ENCODE measurements around the gene SLC25A44.

The SLC25A44 gene

GRCh38 chr1:156220226-156220625 lies 26.3 kb downstream of the SLC25A44 start:
- no peak for DNase-seq (ENCODE audit: low read depth)
- H3K4me3 ChIP-seq (replicated peaks; ENCODE audit: low read depth, low read length), result no peak overlapping the region
- no peak for TF ChIP-seq CTCF (IDR thresholded peaks at IDR 0.05; ENCODE audit: low read length, missing control alignments)

DNA sequence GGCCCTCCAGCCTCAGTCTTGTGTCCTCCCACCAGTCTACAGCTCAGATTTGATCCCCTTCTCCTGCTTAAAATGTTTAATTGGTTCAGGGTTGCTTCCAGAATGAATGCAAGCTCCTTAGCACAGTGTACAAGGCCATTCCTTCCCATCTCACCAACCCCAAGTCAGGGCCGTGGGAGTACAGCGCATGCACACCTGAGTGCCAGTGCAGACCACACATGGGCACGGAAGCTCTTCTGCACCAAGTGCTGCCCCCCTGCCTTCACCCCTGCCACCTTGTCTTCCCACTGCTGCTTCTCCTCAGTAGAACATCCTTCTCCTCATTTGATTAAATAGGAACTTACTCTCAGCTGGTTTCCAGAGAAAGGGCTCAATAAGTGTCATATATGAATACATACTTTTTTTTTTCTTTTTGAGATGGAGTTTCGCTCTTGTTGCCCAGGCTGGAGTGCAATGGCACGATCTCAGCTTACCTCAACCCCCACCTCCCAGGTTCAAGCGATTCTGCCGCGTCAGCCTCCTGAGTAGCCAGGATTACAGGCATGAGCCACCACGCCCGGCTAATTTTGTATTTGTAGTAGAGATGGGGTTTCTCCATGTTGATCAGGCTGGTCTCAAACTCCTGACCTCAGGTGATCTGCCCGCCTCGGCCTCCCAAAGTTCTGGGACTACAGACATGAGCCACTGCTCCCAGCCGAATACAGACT lies 28.2 kb downstream of the SLC25A44 start:
- no peak for TF ChIP-seq CTCF (IDR thresholded peaks at IDR 0.05; ENCODE audit: low read length, missing control alignments)
- no peak for DNase-seq (ENCODE audit: low read depth)
- no peak overlapping the region for H3K4me3 ChIP-seq (replicated peaks; ENCODE audit: low read depth, low read length)

- no peak for DNase-seq (ENCODE audit: low read depth)
- H3K4me3 ChIP-seq (replicated peaks; ENCODE audit: low read depth, low read length), result no peak overlapping the region
- TF ChIP-seq CTCF (IDR thresholded peaks at IDR 0.05; ENCODE audit: low read length, missing control alignments), result no peak
Measured at GRCh38 chr1:156225677-156226014, 31.7 kb downstream of the SLC25A44 start.

GRCh38 chr1:156226116-156226538 lies 32.2 kb downstream of the SLC25A44 start:
- no peak overlapping the region for H3K4me3 ChIP-seq (replicated peaks; ENCODE audit: low read depth, low read length)
- no peak for TF ChIP-seq CTCF (IDR thresholded peaks at IDR 0.05; ENCODE audit: low read length, missing control alignments)
- DNase-seq (ENCODE audit: low read depth), result no peak

- TF ChIP-seq CTCF (IDR thresholded peaks at IDR 0.05; ENCODE audit: low read length, missing control alignments), result no peak
Measured at GRCh38 chr1:156226782-156227181, 32.9 kb downstream of the SLC25A44 start.

DNA sequence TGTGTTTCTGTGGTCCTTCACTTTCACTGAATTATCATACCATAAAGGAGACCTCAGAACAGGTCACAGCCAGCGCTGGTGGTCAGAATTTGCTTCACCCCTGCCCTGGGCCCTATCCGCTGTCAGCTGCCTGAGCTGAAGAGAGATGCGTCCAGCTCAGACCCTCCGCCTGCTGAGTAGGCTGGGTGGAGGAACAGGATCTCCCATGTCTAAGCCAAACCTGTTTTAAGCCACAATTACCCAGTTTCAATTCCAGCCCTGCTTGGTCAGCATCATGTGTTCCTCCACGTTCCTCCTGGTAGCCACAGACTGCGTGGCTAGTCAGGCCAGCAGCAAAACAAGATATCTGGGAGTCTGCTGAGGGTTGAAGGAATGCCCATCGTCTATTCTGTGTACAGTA lies 34.6 kb downstream of the SLC25A44 start:
- no peak for DNase-seq (ENCODE audit: low read depth)
- TF ChIP-seq CTCF (IDR thresholded peaks at IDR 0.05; ENCODE audit: low read length, missing control alignments), result no peak
- no peak overlapping the region for H3K4me3 ChIP-seq (replicated peaks; ENCODE audit: low read depth, low read length)

More at GRCh38 chr1:156226782-156227181, 32.9 kb downstream of the SLC25A44 start:
- DNase-seq (ENCODE audit: low read depth), result no peak
- no peak overlapping the region for H3K4me3 ChIP-seq (replicated peaks; ENCODE audit: low read depth, low read length)

Data from fibroblast of pulmonary artery (primary cell).